OCI-M1 (cell line): ENCODE results near the gene CDCP2.
A peak's percentile ranks its signal among the peaks of the same experiment; 100 is the strongest.

Experiments used
- DNase-seq: peaks from one replicate; lab custom pipeline; 2025; lab: John Stamatoyannopoulos, UW

CDCP2 gene

GRCh38 chr1:54136963-54137533 lies 15.8 kb downstream of the CDCP2 start:
- DNase-seq: no peak

- DNase-seq: no peak
Measured at GRCh38 chr1:54136269-54136896, 16.4 kb downstream of the CDCP2 start.

- no peak for DNase-seq
Measured at GRCh38 chr1:54135436-54136120, 17.2 kb downstream of the CDCP2 start.

- DNase-seq: no peak
Measured at GRCh38 chr1:54134295-54134694, 18.5 kb downstream of the CDCP2 start.

GRCh38 chr1:54132495-54132894 lies 20.3 kb downstream of the CDCP2 start:
- DNase-seq: peak; percentile 51

GRCh38 chr1:54131419-54131818 lies 21.4 kb downstream of the CDCP2 start:
- no peak for DNase-seq

- no peak for DNase-seq
Measured at GRCh38 chr1:54129858-54130257, 22.9 kb downstream of the CDCP2 start.

- no peak for DNase-seq
Measured at GRCh38 chr1:54127594-54128300, 25.1 kb downstream of the CDCP2 start.

GRCh38 chr1:54126271-54126815 lies 26.5 kb downstream of the CDCP2 start:
- no peak for DNase-seq

GRCh38 chr1:54125386-54126070 lies 27.3 kb downstream of the CDCP2 start:
- peak; percentile 17 for DNase-seq

- DNase-seq: no peak
Measured at GRCh38 chr1:54124906-54125305, 27.9 kb downstream of the CDCP2 start.

- no peak for DNase-seq
Measured at GRCh38 chr1:54124472-54124871, 28.3 kb downstream of the CDCP2 start.

- no peak for DNase-seq
Measured at GRCh38 chr1:54122992-54123391, 29.8 kb downstream of the CDCP2 start.

GRCh38 chr1:54122135-54122751 lies 30.6 kb downstream of the CDCP2 start:
- no peak for DNase-seq

GRCh38 chr1:54121482-54122134 lies 31.2 kb downstream of the CDCP2 start:
- DNase-seq: peak; percentile 80

GRCh38 chr1:54120698-54121481 lies 31.9 kb downstream of the CDCP2 start:
- DNase-seq: no peak

GRCh38 chr1:54120018-54120697 lies 32.6 kb downstream of the CDCP2 start:
- no peak for DNase-seq

GRCh38 chr1:54118704-54119103 lies 34.1 kb downstream of the CDCP2 start:
- no peak for DNase-seq

GRCh38 chr1:54117815-54118563 lies 34.8 kb downstream of the CDCP2 start:
- DNase-seq: no peak
